PFSK-1 (cell line): Measurements from ENCODE around the gene CLCN1.

Experiments
- FOXP2 ChIP-seq: optimal IDR thresholded peaks from 2 replicates; pipeline ENCODE3; 2011; ENCODE audit warnings: borderline replicate concordance, control low read depth, inconsistent platforms; ENCODE audit not compliant: insufficient read depth; ENCODE audit errors: extremely low read length, extremely low read depth
- POLR2AphosphoS5 ChIP-seq: IDR thresholded peaks from 2 replicates; pipeline ENCODE4 v1.6.1; 2012; ENCODE audit warnings: low read depth, mild to moderate bottlenecking, control low read depth, low read length, moderate library complexity
- REST ChIP-seq, 2 experiments: IDR thresholded peaks; 2 replicates each; pipeline versions ENCODE4 v1.6.1 to v1.8.0; 2011 to 2012; ENCODE audit warnings: low read depth in 2 of 2, low read length in 2 of 2, control low read depth in 1 of 2, inconsistent platforms in 1 of 2, mild to moderate bottlenecking in 1 of 2, moderate library complexity in 1 of 2; ENCODE audit not compliant: insufficient read depth in 1 of 2
- SIN3A ChIP-seq: IDR thresholded peaks from 2 replicates; pipeline ENCODE4 v1.6.1; 2012; ENCODE audit warnings: mild to moderate bottlenecking, low read length, moderate library complexity, borderline replicate concordance; ENCODE audit not compliant: insufficient read depth
- TAF1 ChIP-seq: IDR thresholded peaks from 2 replicates; pipeline ENCODE4 v1.6.1; 2012; ENCODE audit warnings: low read length, control low read depth, borderline replicate concordance; ENCODE audit not compliant: insufficient read depth

CLCN1 gene

GRCh38 chr7:143360788-143361551 is 45.1 kb downstream of the CLCN1 start:
- TF ChIP-seq FOXP2 (no peak), TAF1 (no peak)

- TF ChIP-seq SIN3A (no peak), FOXP2 (no peak), POLR2AphosphoS5 (no peak)
These were observed 45.7 kb downstream of the CLCN1 start for GRCh38 chr7:143361552-143362130.

GRCh38 chr7:143362131-143363015 is 46.5 kb downstream of the CLCN1 start, which contains the start of gene FAM131B:
FAM131B (minus strand) TSS chr7:143362713; CDS start chr7:143362603, 110 bp downstream.
- no peak for TF ChIP-seq TAF1

- TF ChIP-seq REST (IDR thresholded peaks at IDR 0.05; ENCODE audit: insufficient read depth in 1 of 2, low read depth in 2 of 2, low read length in 2 of 2) = no peak
- TF ChIP-seq TAF1 = no peak
- no peak for TF ChIP-seq POLR2AphosphoS5
- TF ChIP-seq FOXP2 = no peak
- no peak for TF ChIP-seq SIN3A
These were observed 47.4 kb downstream of the CLCN1 start for GRCh38 chr7:143363016-143363937.

GRCh38 chr7:143367972-143368371 is 52.1 kb downstream of the CLCN1 start:
- TF ChIP-seq TAF1 (no peak), FOXP2 (no peak), REST (IDR thresholded peaks at IDR 0.05; ENCODE audit: insufficient read depth in 1 of 2, low read depth in 2 of 2, low read length in 2 of 2) (no peak), POLR2AphosphoS5 (no peak), SIN3A (no peak)

GRCh38 chr7:143368387-143368786 is 52.5 kb downstream of the CLCN1 start:
- TF ChIP-seq FOXP2 (no peak), TAF1 (no peak), SIN3A (no peak), REST (IDR thresholded peaks at IDR 0.05; ENCODE audit: insufficient read depth in 1 of 2, low read depth in 2 of 2, low read length in 2 of 2) (no peak), POLR2AphosphoS5 (no peak)
